HG03108 (cell line): ENCODE results near the gene SCAANT1.

Source experiments
- ATAC-seq: cut with Tn5 transposase; IDR thresholded peaks from one replicate; pipeline ENCODE4 v1.9.1; 2021; ENCODE audit warnings: moderate library complexity; ENCODE audit not compliant: unreplicated experiment

SCAANT1 gene

DNA sequence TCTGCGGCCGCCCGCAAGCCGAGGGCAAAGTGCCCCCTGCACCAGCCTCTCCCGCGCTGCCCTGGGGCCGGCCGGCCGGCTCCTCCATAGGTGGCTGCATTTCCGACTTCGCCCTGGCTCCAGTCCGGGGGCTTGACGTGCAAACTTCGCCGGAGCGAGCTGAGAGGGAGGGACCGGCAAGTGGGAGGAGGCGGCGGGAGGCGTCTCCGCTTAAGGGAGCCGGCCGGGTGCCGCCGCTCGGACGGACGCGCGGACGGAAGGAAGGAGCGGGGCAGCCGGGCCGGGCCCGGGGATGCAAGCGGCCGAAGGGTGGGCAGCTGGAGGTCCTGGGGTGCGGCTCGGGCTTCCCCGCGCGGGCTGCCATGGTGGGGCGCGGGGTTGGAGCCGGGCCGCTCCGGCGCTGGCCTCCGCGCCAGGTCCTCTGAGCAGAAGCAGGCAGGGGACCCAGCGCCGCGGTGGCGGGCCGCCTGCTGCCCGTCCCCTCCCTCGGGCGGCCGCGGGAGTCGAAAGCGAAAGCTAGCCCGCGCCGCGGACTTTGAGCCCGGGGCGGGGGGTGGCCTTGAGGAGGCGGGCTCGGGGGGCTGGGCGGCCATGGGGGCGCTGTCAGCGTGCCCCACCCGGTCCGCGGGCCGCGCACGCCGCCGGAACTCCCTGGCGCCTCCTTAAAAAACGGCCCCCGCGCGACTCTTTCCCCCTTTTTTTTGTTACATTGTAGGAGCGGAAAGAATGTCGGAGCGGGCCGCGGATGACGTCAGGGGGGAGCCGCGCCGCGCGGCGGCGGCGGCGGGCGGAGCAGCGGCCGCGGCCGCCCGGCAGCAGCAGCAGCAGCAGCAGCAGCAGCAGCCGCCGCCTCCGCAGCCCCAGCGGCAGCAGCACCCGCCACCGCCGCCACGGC, at the start of gene SCAANT1:
Gene SCAANT1, minus strand, starts transcription at position 511 of the 895 bp plus-strand sequence.
- peak; percentile 74 for ATAC-seq

DNA sequence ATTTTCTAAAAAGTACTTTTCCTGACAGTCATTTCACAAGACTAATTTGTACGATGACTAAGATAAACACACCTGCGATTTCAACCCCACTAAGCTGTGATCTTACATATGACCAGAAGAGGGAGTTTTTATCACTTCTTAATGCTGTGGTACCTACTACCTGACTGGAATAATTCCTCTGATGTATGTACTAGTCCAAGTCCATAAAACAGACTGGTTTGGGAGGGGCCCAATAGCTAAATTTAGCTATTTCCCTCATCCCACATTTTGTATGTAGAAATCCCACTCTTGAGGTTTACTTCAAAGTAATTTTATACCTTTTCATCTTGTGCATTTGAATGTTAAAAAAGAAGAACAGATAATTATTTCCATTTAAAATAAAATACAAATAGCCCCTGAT, 49.7 kb upstream of the SCAANT1 start:
- peak; percentile 68 for ATAC-seq

DNA sequence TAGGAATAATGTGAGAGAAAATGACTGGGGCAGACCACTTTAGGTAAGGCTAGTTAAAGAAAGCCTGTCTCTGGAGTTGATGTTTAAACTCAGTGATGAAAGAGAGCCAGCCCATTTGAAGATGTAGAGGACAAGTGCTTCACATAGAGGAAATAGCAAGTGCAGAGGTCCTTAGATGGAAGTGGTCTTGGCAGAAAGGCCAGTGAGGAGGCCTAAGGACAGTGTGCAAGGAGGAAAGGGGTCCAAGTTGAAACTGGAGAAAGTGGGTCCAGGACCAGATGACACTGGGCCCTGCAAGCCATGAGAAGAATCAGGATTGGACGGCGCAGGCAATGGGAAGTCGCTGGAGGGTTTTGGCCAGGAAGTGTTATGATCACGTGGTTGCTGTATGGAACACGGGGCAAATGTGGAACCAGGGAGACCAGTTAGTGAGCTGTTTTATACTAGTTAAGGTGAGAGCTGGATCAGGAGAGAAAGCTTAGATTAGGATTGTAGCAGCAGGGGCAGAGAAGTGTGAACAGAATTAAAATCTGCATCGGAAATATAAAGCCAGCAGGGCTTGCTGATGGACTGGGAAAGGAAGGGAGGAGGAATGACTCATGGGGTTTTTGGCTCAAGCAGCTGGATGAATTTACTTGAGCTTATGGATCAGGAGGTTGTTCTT, 48.0 kb upstream of the SCAANT1 start:
- no peak for ATAC-seq

DNA sequence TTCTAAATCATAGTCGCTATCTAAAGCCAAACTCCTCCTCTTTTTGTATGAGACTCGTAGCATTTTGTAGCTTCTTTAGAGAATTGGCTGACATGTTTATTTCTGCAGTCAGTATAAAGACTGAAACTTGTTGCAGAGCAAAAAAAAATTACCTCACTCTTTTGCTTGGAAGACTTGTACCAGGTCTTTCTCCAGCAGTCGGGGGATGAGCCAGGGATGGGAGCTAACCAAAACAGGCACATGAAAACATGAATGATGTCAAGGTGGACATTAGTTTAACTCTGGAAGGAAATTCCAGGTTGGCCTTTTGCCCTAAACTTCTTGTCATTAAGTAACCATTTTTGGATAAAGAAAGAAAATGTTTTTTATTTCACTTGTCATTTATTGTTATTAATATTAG, 47.0 kb upstream of the SCAANT1 start:
- ATAC-seq: no peak

DNA sequence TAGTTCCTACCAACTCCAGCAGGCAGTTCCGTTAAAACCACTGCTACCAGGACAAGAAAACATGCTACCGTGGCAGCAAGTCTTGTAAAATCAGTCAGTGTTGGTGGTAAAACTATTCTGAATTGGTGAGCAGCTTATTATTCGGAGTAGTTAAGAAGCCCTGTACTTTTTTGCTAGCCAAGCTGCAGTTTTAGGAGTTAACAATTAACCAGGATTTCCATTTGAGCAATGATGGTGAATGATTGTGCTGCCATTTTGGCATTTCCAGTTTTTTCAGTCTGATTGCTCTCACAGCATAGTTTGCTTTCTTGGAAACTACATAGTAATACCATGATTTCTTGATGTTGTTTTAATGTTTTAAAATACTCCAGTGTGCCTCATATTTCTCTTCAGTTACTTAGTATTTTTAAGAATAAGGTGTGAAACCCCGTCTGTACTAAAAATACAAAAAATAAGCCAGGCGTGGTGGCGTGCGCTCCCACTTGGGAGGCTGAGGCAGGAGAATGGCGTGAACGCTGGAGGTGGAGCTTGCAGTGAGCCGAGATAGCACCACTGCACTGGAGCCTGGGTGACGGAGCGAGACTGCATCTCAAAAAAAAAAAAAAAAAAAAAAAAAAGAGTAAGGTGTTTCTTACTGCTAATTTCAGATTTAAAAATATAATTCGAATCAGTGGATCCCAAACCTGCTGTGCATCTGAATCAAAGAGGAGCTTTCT, 43.8 kb upstream of the SCAANT1 start:
- ATAC-seq: no peak

DNA sequence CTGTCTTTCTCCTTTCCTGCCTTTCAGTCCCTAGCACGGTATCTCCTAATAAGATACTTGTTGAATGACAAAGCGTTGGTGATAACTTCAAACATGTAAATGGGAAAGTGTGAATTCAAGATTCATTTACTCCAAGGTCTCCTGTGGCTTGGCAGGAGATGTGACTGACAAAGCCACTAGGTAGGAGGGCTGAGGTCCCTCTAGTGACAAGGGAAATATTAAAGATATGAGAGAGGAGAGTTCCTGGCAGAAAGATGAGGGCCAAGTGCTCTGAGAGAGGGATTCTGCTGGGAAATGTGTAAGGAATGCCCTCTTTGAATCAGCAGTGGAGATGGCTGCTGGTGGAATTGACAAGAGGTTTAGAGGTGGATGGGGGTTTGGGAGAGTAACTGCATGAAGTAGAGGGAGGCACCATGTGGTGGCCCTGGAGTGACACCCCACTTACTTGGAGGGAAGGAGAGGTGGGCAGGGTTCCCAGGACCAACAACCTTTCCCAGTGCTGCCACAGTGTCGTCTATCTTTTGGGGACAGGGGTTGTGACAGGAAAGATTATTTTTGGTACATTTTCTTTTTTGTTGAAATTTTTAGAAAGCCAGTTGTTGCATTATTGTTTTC, 43.0 kb upstream of the SCAANT1 start:
- ATAC-seq: no peak

DNA sequence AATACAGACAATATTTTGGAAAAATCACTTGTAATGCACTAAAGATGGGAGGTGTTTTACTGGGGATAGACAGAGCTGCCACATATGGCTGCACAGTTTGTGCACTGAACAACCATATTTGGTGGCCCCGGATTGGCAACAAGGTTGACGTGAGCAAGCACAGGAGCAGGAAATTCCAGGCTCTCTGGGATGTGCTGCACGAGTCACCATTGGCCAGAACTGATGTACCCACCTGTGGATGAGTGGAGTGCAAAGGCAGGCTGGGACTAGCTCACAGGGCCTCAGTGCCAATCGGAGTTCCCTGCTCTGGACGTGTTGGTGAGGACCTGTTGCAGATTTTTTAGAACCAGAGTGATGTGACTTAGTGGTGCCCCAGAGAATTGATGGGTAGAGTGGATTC, 42.0 kb upstream of the SCAANT1 start:
- ATAC-seq: no peak

DNA sequence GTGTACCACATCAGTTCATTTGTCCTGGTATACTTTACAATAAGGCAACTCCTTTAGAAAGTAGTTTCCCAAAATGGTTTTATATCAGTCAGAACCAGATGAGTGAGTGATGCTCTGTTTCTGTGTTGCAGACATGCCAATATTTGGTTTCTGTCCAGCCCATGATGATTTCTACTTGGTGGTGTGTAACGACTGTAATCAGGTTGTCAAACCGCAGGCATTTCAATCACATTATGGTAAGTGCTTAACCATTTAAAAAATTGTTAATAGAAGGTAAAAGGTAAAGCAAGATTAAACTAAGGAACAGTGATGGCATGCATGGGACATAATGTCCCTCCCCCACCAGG, 40.0 kb upstream of the SCAANT1 start:
- no peak for ATAC-seq

DNA sequence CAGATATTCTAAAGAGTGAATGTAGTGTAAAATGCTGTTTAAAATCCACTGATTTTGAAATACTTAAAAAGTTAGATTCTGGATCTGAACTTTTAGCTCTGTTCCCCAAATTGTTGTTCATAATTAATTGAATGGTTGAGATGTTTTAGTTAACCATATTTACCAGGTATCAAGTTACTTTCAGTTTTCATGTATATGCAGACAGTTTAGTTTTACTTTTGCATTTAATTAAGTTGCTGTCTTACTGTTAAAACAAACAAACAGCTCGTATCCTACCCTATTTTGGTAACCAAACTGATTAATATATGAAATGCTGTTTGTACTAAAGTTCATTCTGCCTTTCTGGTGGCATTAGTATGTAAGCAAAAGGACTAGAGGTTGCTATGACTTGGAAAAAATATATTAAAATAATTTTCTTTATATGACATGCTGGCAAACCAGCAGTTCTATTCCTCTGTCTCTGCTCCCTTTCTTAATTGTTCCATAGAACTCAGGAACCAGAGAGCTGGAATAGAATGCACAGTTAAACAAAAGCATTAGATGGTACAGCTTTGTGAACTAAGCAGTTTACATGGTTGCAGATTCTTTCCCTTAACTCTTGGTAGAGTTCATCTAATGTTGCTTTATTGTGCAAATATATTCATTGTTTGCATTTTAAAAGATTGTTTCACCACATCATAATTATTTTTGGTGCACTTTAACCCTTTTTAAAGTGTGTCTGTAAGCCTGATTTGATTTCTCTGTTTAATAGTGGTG, 39.5 kb upstream of the SCAANT1 start:
- peak; percentile 51 for ATAC-seq

DNA sequence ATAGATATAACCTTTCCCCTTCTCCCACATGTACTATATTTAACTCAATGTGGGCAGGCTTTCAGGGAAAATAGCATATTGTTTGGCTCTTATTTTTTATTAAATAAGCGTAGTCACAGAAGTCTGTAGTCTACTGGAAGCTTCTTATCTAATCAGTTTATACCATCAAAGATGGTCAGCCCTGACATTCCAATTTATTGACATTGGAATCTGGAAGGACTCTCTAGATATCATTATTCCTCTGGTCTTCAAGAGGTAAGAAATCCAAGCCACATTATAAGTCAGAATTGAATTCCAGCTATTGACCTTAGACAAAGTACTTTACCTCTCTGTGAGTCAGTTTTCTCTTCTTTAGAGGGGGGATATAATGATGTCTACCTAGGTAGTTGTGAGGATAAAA, 38.5 kb upstream of the SCAANT1 start:
- ATAC-seq: no peak

DNA sequence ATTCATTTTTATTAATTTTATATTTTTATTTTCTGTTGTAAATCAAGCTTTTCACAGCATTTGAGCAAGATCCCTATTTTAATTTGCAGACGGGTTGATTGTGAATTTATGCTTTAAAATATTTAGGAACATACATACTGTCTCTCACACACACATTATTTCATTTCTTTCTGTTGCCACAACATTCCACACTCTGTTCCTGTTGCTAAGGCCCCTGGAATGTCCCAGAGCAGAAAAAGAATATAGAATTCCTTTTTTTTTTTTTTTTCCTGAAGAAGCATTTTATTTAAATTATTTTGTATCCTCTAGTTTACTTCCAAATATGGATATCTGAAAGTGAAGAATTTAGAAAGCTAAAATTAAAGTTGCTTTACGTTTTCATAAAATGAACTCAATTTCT, 36.8 kb upstream of the SCAANT1 start:
- no peak for ATAC-seq

DNA sequence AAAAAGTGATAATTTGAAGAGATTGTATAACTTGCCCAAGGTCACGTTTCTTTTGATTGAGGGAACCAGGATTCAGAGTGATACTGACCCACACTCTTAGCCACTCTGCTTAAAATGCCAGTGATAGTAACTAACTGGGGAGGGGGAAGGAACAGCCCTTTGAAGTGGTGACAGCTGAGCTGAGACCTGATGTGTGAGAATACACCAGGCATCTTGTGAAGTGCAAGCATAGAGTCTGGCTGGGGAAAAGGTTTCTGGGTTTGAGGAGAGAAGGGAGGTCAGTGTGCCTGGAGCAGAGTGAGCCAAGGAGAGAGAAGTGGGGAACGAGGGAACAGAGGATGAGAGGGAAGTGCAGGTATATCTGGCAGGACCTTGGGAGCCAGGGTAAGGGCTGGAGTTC, 35.4 kb upstream of the SCAANT1 start:
- no peak for ATAC-seq

DNA sequence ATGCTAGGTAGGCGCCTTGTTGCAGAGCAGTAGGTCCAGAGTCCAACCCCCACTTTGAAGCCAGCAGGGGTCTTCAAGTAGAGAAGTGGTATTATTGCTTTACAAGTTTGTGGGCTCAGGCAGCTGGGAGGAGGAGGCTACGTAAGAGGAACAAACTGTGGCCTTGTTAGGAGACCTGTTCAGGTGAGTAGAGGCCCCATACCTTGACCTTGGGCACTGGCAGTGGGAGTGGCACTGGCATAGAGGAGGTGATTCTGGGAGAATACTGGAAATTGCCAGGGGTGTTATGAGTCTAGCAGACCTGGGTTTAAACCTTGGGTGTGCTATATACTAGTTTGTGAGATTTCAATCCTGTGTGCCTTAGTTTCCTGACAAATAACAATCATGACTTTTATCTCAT, 34.6 kb upstream of the SCAANT1 start:
- ATAC-seq: no peak

DNA sequence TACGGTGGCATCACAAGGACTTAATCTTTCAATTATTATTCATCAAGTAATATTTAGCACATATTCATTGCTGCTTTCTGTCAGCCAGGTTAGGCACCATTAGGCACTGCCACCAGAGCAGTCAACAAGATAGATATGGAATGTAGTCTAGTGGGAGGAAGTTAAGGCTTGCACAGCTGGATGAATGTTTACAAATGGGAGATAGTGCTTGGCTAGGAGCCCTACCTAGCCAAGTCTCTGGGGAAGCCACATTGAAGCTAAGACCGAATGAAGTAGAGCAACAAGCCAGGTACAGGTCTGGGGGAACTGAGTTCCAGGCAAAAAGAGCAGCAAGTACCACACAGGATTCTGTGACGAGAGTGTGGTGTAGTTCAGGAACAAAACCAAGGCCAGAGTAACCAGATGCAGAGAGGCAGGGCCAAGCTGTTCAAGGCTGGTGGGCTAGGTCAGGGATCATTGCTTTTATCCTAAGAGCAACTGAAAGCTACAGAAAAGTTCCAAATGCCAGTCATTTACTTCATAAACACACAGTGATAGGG, 33.4 kb upstream of the SCAANT1 start:
- ATAC-seq: no peak

DNA sequence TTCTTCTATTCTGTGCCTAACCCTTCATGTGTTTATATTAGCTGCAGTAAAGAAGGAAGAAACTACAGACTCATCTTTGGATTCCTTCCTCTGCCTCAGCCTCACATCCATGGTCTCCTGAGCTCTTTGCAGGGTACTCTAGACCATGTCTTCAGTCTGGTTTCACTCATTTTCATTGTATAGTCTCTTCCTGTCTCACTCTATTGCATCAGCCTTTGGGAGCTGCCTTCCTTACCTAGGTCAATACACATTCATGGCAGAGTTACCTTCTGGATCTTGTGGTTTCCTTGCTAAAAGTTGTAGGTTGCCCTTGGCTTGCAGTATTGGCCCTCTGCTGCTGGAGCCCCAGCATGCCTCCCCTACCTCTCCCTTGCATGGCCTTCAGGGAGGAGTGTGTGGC, 31.5 kb upstream of the SCAANT1 start:
- no peak for ATAC-seq

DNA sequence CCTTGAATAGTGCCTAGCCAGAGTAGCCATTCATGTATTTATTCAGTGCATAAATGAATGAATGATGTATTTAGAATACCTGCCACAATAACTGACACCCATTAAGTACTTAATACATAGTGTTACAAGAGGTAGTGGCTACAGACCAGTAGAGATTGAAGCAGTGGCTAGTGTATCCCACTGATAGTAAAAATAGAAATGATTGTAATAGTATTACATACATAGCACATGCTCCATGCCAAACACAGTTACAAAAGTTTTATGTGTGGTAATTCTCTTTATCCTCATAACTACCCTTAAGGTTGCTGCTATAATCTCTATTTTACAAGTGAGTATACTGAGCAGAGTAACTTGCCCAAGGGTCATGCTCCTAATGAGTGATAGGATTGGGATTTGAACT, 30.3 kb upstream of the SCAANT1 start:
- no peak for ATAC-seq

DNA sequence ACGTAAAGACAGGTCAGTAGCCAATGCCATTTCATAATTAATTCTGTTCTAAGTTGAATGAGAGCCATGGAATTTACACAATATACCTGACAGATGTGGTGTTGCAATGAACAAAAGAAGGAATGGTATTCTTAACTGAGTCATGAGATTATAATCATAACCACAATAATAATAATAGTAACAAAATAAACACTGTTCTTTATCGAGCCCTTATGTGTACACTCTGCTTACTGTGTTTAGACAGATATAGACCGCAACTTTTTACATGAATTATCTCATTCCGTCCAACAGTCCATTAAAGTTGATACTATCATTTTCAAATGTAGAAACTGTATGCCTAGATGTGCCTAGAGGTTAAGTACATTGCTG, 28.2 kb upstream of the SCAANT1 start:
- no peak for ATAC-seq

DNA sequence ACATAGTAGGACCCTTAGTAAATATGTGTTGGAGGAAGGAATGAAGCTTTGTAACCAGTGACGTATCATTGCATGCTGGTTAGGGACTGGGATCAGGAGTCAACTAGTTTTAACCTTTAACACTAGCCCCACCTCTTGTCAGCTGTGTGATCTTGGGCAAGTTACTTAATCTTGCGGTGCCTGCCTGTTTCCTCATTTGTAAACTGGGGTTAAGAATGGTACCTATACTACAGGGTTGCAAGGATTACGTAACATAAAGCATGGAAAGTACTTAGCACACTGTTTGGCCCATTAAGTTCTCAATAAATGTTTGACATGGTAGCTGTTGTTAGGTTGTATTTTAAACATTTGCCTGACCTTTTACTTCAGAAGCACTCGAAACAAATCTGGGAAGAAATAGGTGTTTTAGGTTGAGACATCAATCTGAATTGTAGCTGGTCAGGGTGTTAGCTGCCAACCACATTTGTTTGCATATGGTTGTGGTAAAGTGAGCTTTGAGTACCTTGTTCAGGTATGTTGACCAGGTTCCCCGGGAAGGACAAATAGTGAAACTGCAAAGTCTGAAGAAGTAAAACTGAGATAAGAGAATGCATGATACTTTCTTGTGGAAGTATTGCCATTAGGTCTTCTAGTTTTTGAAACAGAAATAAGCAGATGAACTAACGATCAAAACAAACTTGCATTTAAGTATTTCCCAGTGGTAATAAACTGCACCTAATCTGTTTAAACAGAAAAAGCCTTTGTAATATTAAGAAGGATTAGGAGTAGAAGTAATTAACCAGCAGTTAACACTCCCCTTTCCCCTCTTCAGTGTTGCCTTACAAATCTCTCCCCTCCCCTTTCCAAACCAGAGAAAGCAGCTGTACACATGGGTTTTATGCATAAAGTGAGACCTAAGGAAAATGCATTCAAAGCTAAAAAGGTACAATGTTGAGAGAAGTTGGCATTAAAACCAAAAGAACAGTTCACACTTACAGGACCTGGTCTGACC, 25.8 kb upstream of the SCAANT1 start:
- peak; percentile 54 for ATAC-seq

DNA sequence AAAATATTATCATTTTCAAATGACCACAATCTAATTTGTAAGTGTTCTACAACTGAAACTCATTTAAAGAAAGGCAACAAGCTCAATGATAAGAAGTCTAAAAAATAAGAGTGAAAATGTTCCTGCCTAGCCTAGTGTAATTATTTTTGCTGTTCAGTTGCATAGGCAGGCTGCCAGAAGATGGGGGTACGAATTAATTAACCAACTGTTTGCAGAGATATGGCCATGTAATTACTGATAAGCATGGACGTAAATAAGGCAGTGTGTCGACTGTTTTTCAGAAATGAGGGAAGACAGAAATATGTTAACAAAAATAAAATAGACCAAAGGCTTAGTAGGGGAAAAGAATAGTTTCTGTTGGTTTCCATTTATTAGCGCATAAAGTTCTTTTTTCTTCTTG, 24.7 kb upstream of the SCAANT1 start:
- ATAC-seq: no peak
